Stimulated activated CD4-positive, alpha-beta T cell treated with anti-CD3 and anti-CD28 coated beads, Interleukin-12 subunit alpha, Interleukin-12 subunit beta, amount 100 ng/mL, for 24 hours (primary cell): ENCODE results near the gene CACNG4.

Experiments used
- DNase-seq, 2 experiments: peaks; one replicate each; pipeline ENCODE4 v3.0.0-alpha.2; 2020; ENCODE audit warnings: low read depth in 2 of 2

CACNG4 gene

GRCh38 chr17:67043283-67043682, 78.8 kb downstream of the CACNG4 start:
- no peak for DNase-seq

- no peak for DNase-seq
Measured at GRCh38 chr17:67044016-67044772, 79.7 kb downstream of the CACNG4 start, which contains the start of gene CACNG1. TSS of gene CACNG1 (plus strand) at chr17:67044554. CDS start at chr17:67044661, 107 bp downstream.

GRCh38 chr17:67044940-67045339, 80.4 kb downstream of the CACNG4 start:
- no peak for DNase-seq

- DNase-seq, result no peak
Measured at GRCh38 chr17:67046398-67046797, 81.9 kb downstream of the CACNG4 start.

GRCh38 chr17:67047382-67047781, 82.9 kb downstream of the CACNG4 start:
- DNase-seq, result no peak

GRCh38 chr17:67049025-67049739, 84.7 kb downstream of the CACNG4 start:
- DNase-seq, result no peak

GRCh38 chr17:67050066-67050465, 85.6 kb downstream of the CACNG4 start:
- no peak for DNase-seq

- DNase-seq, result no peak
Measured at GRCh38 chr17:67050471-67051154, 86.1 kb downstream of the CACNG4 start.

GRCh38 chr17:67051155-67051538, 86.6 kb downstream of the CACNG4 start:
- no peak for DNase-seq

- DNase-seq, result no peak
Measured at GRCh38 chr17:67051837-67052236, 87.3 kb downstream of the CACNG4 start.

GRCh38 chr17:67052720-67053437, 88.4 kb downstream of the CACNG4 start:
- DNase-seq, result no peak

- DNase-seq, result no peak
Measured at GRCh38 chr17:67053438-67054000, 89.0 kb downstream of the CACNG4 start.

- DNase-seq, result no peak
Measured at GRCh38 chr17:67054011-67054591, 89.6 kb downstream of the CACNG4 start.

- DNase-seq, result no peak
Measured at GRCh38 chr17:67054608-67055007, 90.1 kb downstream of the CACNG4 start.

- no peak for DNase-seq
Measured at GRCh38 chr17:67055041-67055443, 90.5 kb downstream of the CACNG4 start.

- DNase-seq, result no peak
Measured at GRCh38 chr17:67055811-67056745, 91.6 kb downstream of the CACNG4 start.

- no peak for DNase-seq
Measured at GRCh38 chr17:67056746-67057490, 92.4 kb downstream of the CACNG4 start.

GRCh38 chr17:67058036-67058435, 93.5 kb downstream of the CACNG4 start:
- no peak for DNase-seq

GRCh38 chr17:67059372-67059771, 94.9 kb downstream of the CACNG4 start:
- DNase-seq, result no peak
